GM23338 (cell line): ENCODE data around the gene DDB1. TPM values are rescaled to one million over a fixed set of nuclear protein-coding genes. Genes with fewer than 3 reads are reported as not detected.

ENCODE experiments used
- ATAC-seq: fragments of 200-7000 bp; cut with Tn5 transposase; 3 replicates; pipeline ENCODE4 v1.9.1; 2020
- DNase-seq: peaks from one replicate; pipeline ENCODE4 v3.0.0-alpha.2; 2015; ENCODE audit warnings: low spot score
- H2AFZ ChIP-seq: fragments of 200-600 bp; sonication (generic); 2 replicates; pipeline ENCODE4 v1.8.0; 2016; ENCODE audit warnings: antibody characterized with exemption, mild to moderate bottlenecking, moderate library complexity
- H3F3A ChIP-seq: fragments of 200-600 bp; sonication (generic); replicated peaks from 2 replicates; pipeline ENCODE4 v1.8.0; 2017; ENCODE audit warnings: antibody characterized with exemption, mixed run types, low read depth
- H3K27ac ChIP-seq: fragments of 200-600 bp; sonication (generic); 2 replicates; pipeline ENCODE4 v1.6.1; 2016; ENCODE audit warnings: low read depth
- H3K27me3 ChIP-seq: fragments of 200-600 bp; sonication (generic); 2 replicates; pipeline ENCODE4 v1.8.0; 2016; ENCODE audit warnings: mild to moderate bottlenecking, mixed run types, moderate library complexity; ENCODE audit not compliant: insufficient read depth
- H3K36me3 ChIP-seq: fragments of 200-600 bp; sonication (generic); 2 replicates; pipeline ENCODE4 v1.8.0; 2016; ENCODE audit warnings: mild to moderate bottlenecking; ENCODE audit not compliant: insufficient read depth
- H3K4me1 ChIP-seq: fragments of 200-600 bp; sonication (generic); 2 replicates; pipeline ENCODE4 v1.8.0; 2016; ENCODE audit warnings: mild to moderate bottlenecking, moderate library complexity; ENCODE audit not compliant: insufficient read depth
- H3K4me2 ChIP-seq: fragments of 200-600 bp; sonication (generic); 2 replicates; pipeline ENCODE4 v1.7.1; 2017; ENCODE audit warnings: mixed run types
- H3K4me3 ChIP-seq: fragments of 200-600 bp; sonication (generic); 2 replicates; pipeline ENCODE4 v1.6.1; 2016; ENCODE audit warnings: mixed run types
- H3K79me2 ChIP-seq: fragments of 200-600 bp; sonication (generic); replicated peaks from 2 replicates; pipeline ENCODE4 v1.8.0; 2017; ENCODE audit warnings: mild to moderate bottlenecking; ENCODE audit not compliant: insufficient read depth
- H3K9me2 ChIP-seq: fragments of 200-600 bp; sonication (generic); 2 replicates; pipeline ENCODE4 v1.8.0; 2017; ENCODE audit not compliant: insufficient read depth
- H4K20me1 ChIP-seq: fragments of 200-600 bp; sonication (generic); replicated peaks from 2 replicates; pipeline ENCODE4 v1.8.0; 2017; ENCODE audit warnings: mild to moderate bottlenecking; ENCODE audit not compliant: insufficient read depth
- H3K27ac Mint-ChIP-seq: 2 replicates; pipeline ENCODE4 v1.8.0; 2020; ENCODE audit warnings: inconsistent platforms, mild to moderate bottlenecking, moderate library complexity, mixed read lengths
- H3K27me3 Mint-ChIP-seq: 3 replicates; pipeline ENCODE4 v1.8.0; 2022; ENCODE audit warnings: low read depth, mild to moderate bottlenecking, moderate library complexity, mixed read lengths, inconsistent platforms; ENCODE audit not compliant: insufficient read depth, poor library complexity
- H3K36me3 Mint-ChIP-seq: 3 replicates; pipeline ENCODE4 v1.8.0; 2021; ENCODE audit warnings: low read depth, mild to moderate bottlenecking, inconsistent platforms, moderate library complexity, mixed read lengths
- H3K4me1 Mint-ChIP-seq: 3 replicates; pipeline ENCODE4 v1.8.0; 2020; ENCODE audit warnings: mild to moderate bottlenecking, inconsistent platforms, mixed read lengths
- H3K4me3 Mint-ChIP-seq: 3 replicates; pipeline ENCODE4 v1.8.0; 2021; ENCODE audit warnings: moderate library complexity, mild to moderate bottlenecking, inconsistent platforms, mixed read lengths
- H3K9me3 Mint-ChIP-seq: 3 replicates; pipeline ENCODE4 v1.8.0; 2020; ENCODE audit warnings: moderate library complexity, mild to moderate bottlenecking, inconsistent platforms, mixed read lengths
- CREB1 ChIP-seq: fragments of 250-450 bp; sonication (Bioruptor Pico); IDR thresholded peaks from 2 replicates; pipeline ENCODE4 v1.5.0; 2020; ENCODE audit warnings: low read depth, mild to moderate bottlenecking, moderate library complexity
- EZH2 ChIP-seq: fragments of 200-600 bp; sonication (generic); IDR thresholded peaks from one replicate; pipeline ENCODE4 v1.8.0; 2017; ENCODE audit warnings: antibody characterized with exemption, mild to moderate bottlenecking, low read depth; ENCODE audit not compliant: unreplicated experiment
- EZH2phosphoT487 ChIP-seq: fragments of 200-600 bp; sonication (generic); IDR thresholded peaks from one replicate; pipeline ENCODE4 v1.8.1; 2018; ENCODE audit warnings: antibody characterized with exemption; ENCODE audit not compliant: unreplicated experiment
- JUNB ChIP-seq: IDR thresholded peaks from one replicate; pipeline ENCODE4 v1.6.1; 2016; ENCODE audit warnings: antibody characterized with exemption; ENCODE audit not compliant: unreplicated experiment
- NANOG ChIP-seq: IDR thresholded peaks from 2 replicates; pipeline ENCODE4 v1.6.1; 2016; ENCODE audit warnings: antibody characterized with exemption, borderline replicate concordance
- POLR2AphosphoS5 ChIP-seq: IDR thresholded peaks from 2 replicates; pipeline ENCODE4 v1.6.1; 2016; ENCODE audit warnings: antibody characterized with exemption, low read depth
- STAT1 ChIP-seq: IDR thresholded peaks from one replicate; pipeline ENCODE4 v1.6.1; 2016; ENCODE audit warnings: antibody characterized with exemption; ENCODE audit not compliant: unreplicated experiment
- ZNF114 ChIP-seq: fragments of 250-450 bp; sonication (Bioruptor Pico); IDR thresholded peaks from 2 replicates; pipeline ENCODE4 v1.5.0; 2020; ENCODE audit warnings: mild to moderate bottlenecking, moderate library complexity
- ZNF331 ChIP-seq: fragments of 250-450 bp; sonication (Bioruptor Pico); IDR thresholded peaks from 2 replicates; pipeline ENCODE4 v1.5.0; 2020; ENCODE audit warnings: low read depth, mild to moderate bottlenecking, moderate library complexity
- polyA plus RNA-seq: library from polyadenylated mRNA; unstranded; fragments of >200 nt; fragmentation: Nextera tagmentation; extraction: Ambion mirVana; gene quantifications from 2 replicates; pipeline ENCODE4 v1.2.1, GENCODE V29; 2016
- total RNA-seq: library from RNA; depleted of rRNA; stranded (reverse); fragments of >200 nt; shearing (Covaris generic); gene quantifications from 2 replicates; pipeline ENCODE4 v1.2.3, GENCODE V29; 2014
- TF ChIP-seq, protein P1 (sequence below): fragments of 250-450 bp; sonication (Bioruptor Pico); IDR thresholded peaks from 2 replicates; pipeline ENCODE4 v1.5.0; 2020; ENCODE audit warnings: mild to moderate bottlenecking, moderate library complexity
- TF ChIP-seq, protein P2 (sequence below): IDR thresholded peaks from 2 replicates; pipeline ENCODE4 v1.6.1; 2016; ENCODE audit warnings: antibody characterized with exemption
- TF ChIP-seq, protein P3 (sequence below), 2 experiments: fragments of 200-600 bp in 1 of 2; sonication (generic) in 1 of 2; conservative IDR thresholded peaks; 2 replicates each; pipeline versions ENCODE4 v1.5.1 to v1.6.1; 2016 to 2017; ENCODE audit warnings: antibody characterized with exemption in 2 of 2, low read depth in 2 of 2, mild to moderate bottlenecking in 2 of 2, moderate library complexity in 1 of 2
- TF ChIP-seq, protein P4 (sequence below): IDR thresholded peaks from one replicate; pipeline ENCODE4 v1.6.1; 2018; ENCODE audit warnings: antibody characterized with exemption; ENCODE audit not compliant: unreplicated experiment

The DDB1 gene
- total and polyA plus RNA-seq, 2 experiments from 2014 or later, result 102 to 282 TPM

DNA sequence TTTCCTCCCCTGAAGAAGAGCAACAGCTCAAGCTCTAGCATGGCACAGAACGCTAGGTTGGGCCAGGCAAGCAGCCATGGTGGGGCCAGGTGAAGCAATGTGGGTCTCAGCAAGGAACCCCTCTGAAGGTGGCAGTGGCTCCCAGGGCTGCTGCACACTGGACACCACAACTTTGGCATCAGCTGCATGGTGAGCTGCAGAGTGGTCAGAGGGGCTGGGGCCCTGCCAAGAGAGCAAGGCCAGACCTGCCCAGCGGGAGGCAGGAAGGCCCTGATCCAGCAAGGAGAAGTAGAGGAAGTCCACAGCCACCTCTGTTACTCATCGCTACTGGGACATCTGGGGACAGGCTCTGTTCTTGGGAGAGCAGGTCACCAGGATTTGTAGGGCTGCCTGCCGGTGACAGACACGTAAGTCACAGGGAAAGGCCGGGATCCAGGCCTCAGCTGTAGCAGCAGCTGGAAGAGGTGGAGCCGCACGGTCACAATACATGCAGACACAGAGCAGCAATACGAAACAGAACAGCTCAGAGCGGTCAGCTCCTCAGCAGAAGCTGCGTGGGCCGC lies 16.4 kb upstream of the DDB1 start:
- no peak for ATAC-seq
- Histone ChIP-seq H3K79me2 (no peaks in the 10 kb centered on the region), H2AFZ (no peak overlapping the region), H3K4me3 (no peak overlapping the region), H3K27me3 (no peaks in the 10 kb centered on the region), H4K20me1 (no peaks in the 10 kb centered on the region), H3F3A (no peaks in the 10 kb centered on the region), H3K4me2 (no peak overlapping the region), H3K36me3 (no peaks in the 10 kb centered on the region), H3K9me2 (no peaks in the 10 kb centered on the region), H3K4me1 (no peaks in the 10 kb centered on the region), H3K27ac (no peak overlapping the region)
- H3K9me3 Mint-ChIP-seq, result no peaks in the 10 kb centered on the region
- peaks cover 12% of the 10 kb centered on the region for H3K27me3 Mint-ChIP-seq
- TF ChIP-seq, protein P1, sequence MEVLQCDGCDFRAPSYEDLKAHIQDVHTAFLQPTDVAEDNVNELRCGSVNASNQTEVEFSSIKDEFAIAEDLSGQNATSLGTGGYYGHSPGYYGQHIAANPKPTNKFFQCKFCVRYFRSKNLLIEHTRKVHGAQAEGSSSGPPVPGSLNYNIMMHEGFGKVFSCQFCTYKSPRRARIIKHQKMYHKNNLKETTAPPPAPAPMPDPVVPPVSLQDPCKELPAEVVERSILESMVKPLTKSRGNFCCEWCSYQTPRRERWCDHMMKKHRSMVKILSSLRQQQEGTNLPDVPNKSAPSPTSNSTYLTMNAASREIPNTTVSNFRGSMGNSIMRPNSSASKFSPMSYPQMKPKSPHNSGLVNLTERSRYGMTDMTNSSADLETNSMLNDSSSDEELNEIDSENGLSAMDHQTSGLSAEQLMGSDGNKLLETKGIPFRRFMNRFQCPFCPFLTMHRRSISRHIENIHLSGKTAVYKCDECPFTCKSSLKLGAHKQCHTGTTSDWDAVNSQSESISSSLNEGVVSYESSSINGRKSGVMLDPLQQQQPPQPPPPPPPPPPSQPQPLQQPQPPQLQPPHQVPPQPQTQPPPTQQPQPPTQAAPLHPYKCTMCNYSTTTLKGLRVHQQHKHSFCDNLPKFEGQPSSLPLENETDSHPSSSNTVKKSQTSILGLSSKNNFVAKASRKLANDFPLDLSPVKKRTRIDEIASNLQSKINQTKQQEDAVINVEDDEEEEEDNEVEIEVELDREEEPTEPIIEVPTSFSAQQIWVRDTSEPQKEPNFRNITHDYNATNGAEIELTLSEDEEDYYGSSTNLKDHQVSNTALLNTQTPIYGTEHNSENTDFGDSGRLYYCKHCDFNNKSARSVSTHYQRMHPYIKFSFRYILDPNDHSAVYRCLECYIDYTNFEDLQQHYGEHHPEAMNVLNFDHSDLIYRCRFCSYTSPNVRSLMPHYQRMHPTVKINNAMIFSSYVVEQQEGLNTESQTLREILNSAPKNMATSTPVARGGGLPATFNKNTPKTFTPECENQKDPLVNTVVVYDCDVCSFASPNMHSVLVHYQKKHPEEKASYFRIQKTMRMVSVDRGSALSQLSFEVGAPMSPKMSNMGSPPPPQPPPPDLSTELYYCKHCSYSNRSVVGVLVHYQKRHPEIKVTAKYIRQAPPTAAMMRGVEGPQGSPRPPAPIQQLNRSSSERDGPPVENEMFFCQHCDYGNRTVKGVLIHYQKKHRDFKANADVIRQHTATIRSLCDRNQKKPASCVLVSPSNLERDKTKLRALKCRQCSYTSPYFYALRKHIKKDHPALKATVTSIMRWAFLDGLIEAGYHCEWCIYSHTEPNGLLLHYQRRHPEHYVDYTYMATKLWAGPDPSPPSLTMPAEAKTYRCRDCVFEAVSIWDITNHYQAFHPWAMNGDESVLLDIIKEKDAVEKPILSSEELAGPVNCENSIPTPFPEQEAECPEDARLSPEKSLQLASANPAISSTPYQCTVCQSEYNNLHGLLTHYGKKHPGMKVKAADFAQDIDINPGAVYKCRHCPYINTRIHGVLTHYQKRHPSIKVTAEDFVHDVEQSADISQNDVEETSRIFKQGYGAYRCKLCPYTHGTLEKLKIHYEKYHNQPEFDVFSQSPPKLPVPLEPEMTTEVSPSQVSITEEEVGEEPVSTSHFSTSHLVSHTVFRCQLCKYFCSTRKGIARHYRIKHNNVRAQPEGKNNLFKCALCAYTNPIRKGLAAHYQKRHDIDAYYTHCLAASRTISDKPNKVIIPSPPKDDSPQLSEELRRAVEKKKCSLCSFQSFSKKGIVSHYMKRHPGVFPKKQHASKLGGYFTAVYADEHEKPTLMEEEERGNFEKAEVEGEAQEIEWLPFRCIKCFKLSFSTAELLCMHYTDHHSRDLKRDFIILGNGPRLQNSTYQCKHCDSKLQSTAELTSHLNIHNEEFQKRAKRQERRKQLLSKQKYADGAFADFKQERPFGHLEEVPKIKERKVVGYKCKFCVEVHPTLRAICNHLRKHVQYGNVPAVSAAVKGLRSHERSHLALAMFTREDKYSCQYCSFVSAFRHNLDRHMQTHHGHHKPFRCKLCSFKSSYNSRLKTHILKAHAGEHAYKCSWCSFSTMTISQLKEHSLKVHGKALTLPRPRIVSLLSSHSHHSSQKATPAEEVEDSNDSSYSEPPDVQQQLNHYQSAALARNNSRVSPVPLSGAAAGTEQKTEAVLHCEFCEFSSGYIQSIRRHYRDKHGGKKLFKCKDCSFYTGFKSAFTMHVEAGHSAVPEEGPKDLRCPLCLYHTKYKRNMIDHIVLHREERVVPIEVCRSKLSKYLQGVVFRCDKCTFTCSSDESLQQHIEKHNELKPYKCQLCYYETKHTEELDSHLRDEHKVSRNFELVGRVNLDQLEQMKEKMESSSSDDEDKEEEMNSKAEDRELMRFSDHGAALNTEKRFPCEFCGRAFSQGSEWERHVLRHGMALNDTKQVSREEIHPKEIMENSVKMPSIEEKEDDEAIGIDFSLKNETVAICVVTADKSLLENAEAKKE (CRISPR knock-in tag), result no peak
- TF ChIP-seq ZNF331 (CRISPR knock-in tag) (no peak), POLR2AphosphoS5 (no peak), EZH2phosphoT487 (no peak), EZH2 (no peak), NANOG (no peak), ZNF114 (CRISPR knock-in tag) (no peak), STAT1 (no peak), CREB1 (CRISPR knock-in tag) (no peak), JUNB (no peak)
- TF ChIP-seq, protein P2, sequence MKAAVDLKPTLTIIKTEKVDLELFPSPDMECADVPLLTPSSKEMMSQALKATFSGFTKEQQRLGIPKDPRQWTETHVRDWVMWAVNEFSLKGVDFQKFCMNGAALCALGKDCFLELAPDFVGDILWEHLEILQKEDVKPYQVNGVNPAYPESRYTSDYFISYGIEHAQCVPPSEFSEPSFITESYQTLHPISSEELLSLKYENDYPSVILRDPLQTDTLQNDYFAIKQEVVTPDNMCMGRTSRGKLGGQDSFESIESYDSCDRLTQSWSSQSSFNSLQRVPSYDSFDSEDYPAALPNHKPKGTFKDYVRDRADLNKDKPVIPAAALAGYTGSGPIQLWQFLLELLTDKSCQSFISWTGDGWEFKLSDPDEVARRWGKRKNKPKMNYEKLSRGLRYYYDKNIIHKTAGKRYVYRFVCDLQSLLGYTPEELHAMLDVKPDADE, result no peak
- TF ChIP-seq, protein P3, sequence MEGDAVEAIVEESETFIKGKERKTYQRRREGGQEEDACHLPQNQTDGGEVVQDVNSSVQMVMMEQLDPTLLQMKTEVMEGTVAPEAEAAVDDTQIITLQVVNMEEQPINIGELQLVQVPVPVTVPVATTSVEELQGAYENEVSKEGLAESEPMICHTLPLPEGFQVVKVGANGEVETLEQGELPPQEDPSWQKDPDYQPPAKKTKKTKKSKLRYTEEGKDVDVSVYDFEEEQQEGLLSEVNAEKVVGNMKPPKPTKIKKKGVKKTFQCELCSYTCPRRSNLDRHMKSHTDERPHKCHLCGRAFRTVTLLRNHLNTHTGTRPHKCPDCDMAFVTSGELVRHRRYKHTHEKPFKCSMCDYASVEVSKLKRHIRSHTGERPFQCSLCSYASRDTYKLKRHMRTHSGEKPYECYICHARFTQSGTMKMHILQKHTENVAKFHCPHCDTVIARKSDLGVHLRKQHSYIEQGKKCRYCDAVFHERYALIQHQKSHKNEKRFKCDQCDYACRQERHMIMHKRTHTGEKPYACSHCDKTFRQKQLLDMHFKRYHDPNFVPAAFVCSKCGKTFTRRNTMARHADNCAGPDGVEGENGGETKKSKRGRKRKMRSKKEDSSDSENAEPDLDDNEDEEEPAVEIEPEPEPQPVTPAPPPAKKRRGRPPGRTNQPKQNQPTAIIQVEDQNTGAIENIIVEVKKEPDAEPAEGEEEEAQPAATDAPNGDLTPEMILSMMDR (conservative IDR thresholded peaks at IDR 0.05; ENCODE audit: low read depth in 2 of 2), result no peak
- TF ChIP-seq, protein P4, sequence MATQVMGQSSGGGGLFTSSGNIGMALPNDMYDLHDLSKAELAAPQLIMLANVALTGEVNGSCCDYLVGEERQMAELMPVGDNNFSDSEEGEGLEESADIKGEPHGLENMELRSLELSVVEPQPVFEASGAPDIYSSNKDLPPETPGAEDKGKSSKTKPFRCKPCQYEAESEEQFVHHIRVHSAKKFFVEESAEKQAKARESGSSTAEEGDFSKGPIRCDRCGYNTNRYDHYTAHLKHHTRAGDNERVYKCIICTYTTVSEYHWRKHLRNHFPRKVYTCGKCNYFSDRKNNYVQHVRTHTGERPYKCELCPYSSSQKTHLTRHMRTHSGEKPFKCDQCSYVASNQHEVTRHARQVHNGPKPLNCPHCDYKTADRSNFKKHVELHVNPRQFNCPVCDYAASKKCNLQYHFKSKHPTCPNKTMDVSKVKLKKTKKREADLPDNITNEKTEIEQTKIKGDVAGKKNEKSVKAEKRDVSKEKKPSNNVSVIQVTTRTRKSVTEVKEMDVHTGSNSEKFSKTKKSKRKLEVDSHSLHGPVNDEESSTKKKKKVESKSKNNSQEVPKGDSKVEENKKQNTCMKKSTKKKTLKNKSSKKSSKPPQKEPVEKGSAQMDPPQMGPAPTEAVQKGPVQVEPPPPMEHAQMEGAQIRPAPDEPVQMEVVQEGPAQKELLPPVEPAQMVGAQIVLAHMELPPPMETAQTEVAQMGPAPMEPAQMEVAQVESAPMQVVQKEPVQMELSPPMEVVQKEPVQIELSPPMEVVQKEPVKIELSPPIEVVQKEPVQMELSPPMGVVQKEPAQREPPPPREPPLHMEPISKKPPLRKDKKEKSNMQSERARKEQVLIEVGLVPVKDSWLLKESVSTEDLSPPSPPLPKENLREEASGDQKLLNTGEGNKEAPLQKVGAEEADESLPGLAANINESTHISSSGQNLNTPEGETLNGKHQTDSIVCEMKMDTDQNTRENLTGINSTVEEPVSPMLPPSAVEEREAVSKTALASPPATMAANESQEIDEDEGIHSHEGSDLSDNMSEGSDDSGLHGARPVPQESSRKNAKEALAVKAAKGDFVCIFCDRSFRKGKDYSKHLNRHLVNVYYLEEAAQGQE, result no peak
- DNase-seq, result no peak
- peaks cover 2% of the 10 kb centered on the region; the same call in 2 of the 3 replicates for H3K4me1 Mint-ChIP-seq
- no peak overlapping the region for H3K27ac Mint-ChIP-seq
- no peak overlapping the region for H3K4me3 Mint-ChIP-seq
- peaks cover 20% of the 10 kb centered on the region for H3K36me3 Mint-ChIP-seq
